ENCODE results near the gene DIS3L2. TPM values are rescaled to one million over a fixed set of nuclear protein-coding genes. Genes with fewer than 3 reads are reported as not detected.

Gene DIS3L2
- total RNA-seq, 1 donor from 2014 or later: 17.0 TPM

DNA sequence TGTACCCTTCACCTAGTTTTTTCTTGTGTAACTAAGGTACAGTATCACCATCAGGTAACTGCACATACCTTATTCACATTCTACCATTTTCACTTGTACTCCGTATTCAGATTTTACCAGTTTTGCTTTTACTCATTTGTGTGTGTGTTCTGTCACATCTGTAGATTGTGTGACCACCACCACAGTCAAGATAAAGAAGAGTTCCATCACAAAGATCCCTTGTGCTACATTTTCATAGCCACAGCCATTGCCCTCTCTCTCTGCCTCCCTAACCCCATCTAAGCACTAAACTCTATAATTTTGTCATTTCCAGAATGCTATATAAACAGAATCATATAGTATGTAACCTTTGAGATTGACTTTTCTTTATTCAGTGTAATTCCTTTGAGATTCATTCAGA lies 23.5 kb downstream of the DIS3L2 start:
- Histone ChIP-seq H3K36me3 (no peaks in the 10 kb centered on the region), H3K27ac (replicated peaks) (no peak overlapping the region), H3K27me3 (ENCODE audit: low read depth) (no peaks in the 10 kb centered on the region), H3K4me3 (no peak overlapping the region), H3K4me1 (peaks cover 26% of the 10 kb centered on the region), H3K9me3 (replicated peaks) (no peaks in the 10 kb centered on the region)
- DNase-seq: no peak
- TF ChIP-seq, protein P1, sequence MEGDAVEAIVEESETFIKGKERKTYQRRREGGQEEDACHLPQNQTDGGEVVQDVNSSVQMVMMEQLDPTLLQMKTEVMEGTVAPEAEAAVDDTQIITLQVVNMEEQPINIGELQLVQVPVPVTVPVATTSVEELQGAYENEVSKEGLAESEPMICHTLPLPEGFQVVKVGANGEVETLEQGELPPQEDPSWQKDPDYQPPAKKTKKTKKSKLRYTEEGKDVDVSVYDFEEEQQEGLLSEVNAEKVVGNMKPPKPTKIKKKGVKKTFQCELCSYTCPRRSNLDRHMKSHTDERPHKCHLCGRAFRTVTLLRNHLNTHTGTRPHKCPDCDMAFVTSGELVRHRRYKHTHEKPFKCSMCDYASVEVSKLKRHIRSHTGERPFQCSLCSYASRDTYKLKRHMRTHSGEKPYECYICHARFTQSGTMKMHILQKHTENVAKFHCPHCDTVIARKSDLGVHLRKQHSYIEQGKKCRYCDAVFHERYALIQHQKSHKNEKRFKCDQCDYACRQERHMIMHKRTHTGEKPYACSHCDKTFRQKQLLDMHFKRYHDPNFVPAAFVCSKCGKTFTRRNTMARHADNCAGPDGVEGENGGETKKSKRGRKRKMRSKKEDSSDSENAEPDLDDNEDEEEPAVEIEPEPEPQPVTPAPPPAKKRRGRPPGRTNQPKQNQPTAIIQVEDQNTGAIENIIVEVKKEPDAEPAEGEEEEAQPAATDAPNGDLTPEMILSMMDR (IDR thresholded peaks at IDR 0.05; ENCODE audit: borderline replicate concordance): no peak
- intact Hi-C loops (cut with micrococcal nuclease): no loop called here

DNA sequence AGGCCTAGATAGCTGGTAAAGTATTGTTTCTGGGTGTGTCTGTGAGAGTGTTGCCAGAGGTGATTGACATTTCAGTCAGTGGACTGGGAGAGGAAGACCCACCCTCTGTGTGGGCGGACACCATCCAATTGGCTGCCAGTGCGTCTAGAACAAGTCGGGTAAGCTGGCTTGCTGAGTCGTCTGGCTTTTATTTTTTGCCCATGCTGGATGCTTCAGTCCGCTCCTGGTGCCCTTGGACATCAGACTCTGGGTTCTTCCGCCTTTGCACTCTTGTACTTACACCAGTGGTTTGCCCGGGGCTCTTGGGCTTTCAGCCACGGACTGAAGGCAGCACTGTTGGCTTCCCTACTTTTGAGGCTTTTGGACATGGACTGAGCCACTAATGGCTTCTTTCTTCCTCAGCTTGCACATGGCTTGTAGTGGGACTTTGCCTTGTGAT lies 24.3 kb downstream of the DIS3L2 start:
- H3K27ac ChIP-seq (replicated peaks): no peak overlapping the region
- H3K4me1 ChIP-seq: peaks cover 26% of the 10 kb centered on the region
- no peaks in the 10 kb centered on the region for H3K27me3 ChIP-seq (ENCODE audit: low read depth)
- no peaks in the 10 kb centered on the region for H3K36me3 ChIP-seq
- intact Hi-C loops (cut with micrococcal nuclease): no loop called here
- TF ChIP-seq, protein P1 (IDR thresholded peaks at IDR 0.05; ENCODE audit: borderline replicate concordance): no peak
- no peaks in the 10 kb centered on the region for H3K9me3 ChIP-seq (replicated peaks)
- DNase-seq: no peak
- H3K4me3 ChIP-seq: no peak overlapping the region

DNA sequence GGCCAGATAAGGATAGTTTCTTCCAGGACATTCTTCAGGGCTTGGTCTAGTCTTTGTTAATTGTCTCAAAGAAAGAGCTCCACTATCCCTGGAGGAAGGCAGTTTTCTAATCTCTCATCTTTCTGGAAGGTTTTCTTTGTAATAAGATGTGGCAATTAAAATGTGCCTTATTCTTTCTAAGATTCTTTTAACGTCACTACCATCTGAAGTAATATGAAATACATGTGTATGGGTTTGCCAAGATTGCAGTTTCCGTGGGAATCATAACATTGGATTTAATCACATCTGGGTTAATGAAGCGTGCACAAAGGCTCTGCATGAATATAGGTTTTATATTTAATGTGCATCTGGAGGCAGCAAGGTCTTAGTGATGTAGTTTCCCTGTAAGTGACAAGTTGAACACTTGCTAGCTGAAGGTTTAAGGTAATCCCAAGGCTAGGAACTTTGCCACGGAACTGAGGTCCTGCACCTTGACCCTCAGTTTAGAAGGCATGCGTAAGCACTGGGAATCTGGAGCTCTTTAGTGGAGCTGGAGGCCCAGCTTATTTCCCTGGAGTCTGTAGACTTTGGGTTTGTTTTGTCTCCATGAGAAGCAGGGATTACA lies 25.7 kb downstream of the DIS3L2 start:
- intact Hi-C loops (cut with micrococcal nuclease): no loop called here
- H3K27me3 ChIP-seq (ENCODE audit: low read depth): no peaks in the 10 kb centered on the region
- H3K9me3 ChIP-seq (replicated peaks): no peaks in the 10 kb centered on the region
- TF ChIP-seq, protein P1 (IDR thresholded peaks at IDR 0.05; ENCODE audit: borderline replicate concordance): no peak
- H3K4me1 ChIP-seq: peaks cover 33% of the 10 kb centered on the region
- no peak for DNase-seq
- no peaks in the 10 kb centered on the region for H3K36me3 ChIP-seq
- peak overlapping the region; percentile 42 for H3K27ac ChIP-seq (replicated peaks)
- no peak overlapping the region for H3K4me3 ChIP-seq

DNA sequence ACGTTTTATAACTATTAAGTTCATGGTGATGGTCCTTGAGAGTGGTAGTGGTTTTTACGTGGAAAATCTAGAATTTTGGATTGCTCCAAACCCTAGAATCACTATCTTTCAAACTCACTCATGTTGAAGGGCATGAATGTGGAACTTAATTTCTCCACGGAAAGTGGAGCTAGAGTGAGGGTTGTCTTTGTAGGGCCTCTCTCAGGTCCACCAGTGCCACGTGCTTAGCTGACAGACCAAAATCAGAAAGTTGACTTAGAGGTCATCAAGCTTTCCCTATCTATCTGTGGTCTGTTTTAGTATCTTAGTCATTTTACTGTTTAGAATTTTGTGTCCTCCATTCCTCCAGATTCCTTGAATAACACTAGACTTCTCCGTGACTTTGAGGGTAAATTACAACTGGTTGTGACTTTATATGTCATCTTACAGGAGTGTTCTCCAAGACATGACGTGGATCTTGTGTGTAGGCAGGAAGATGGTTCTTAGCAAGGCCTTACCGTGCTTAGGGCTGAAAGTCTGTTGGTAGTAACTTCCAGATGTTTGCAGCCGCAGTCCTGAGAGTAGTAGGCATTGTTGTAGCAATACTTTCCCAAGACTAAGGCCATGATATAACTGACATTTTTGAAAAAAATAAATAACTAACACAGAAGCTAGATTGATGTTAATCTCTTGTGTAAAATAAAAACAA lies 26.8 kb downstream of the DIS3L2 start:
- H3K27me3 ChIP-seq (ENCODE audit: low read depth): no peaks in the 10 kb centered on the region
- H3K4me1 ChIP-seq: peaks cover 33% of the 10 kb centered on the region
- peak overlapping the region; percentile 42 for H3K27ac ChIP-seq (replicated peaks)
- DNase-seq: no peak
- no peaks in the 10 kb centered on the region for H3K9me3 ChIP-seq (replicated peaks)
- no peaks in the 10 kb centered on the region for H3K36me3 ChIP-seq
- intact Hi-C loops (cut with micrococcal nuclease): no loop called here
- TF ChIP-seq, protein P1 (IDR thresholded peaks at IDR 0.05; ENCODE audit: borderline replicate concordance): no peak
- no peak overlapping the region for H3K4me3 ChIP-seq

DNA sequence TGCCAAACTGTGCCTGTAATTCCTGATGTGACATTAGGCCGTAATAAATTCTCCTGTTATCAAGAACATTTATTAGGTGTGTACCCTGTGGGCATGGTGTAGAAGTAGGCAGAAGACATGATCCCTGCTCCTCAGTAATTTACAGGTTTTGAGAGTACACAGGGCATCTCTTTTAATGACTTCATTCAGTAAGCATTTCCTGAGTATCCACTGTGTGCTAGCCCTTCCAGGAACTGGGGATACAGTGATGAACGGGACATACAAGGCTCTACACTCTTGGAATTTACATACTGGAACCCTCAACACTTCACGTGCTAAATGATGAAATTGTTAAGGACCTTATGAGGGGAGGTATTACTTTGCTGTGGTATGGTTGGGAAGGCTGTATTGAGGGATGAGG lies 30.2 kb downstream of the DIS3L2 start:
- TF ChIP-seq, protein P1 (IDR thresholded peaks at IDR 0.05; ENCODE audit: borderline replicate concordance): no peak
- H3K36me3 ChIP-seq: no peaks in the 10 kb centered on the region
- no peak overlapping the region for H3K27ac ChIP-seq (replicated peaks)
- no peaks in the 10 kb centered on the region for H3K27me3 ChIP-seq (ENCODE audit: low read depth)
- intact Hi-C loops (cut with micrococcal nuclease): no loop called here
- H3K9me3 ChIP-seq (replicated peaks): no peaks in the 10 kb centered on the region
- H3K4me1 ChIP-seq: peaks cover 43% of the 10 kb centered on the region
- H3K4me3 ChIP-seq: no peak overlapping the region
- no peak for DNase-seq

All from left ventricle myocardium inferior (tissue), 1 donor.